K562 (cell line): ENCODE measurements around the gene IGF2BP3. TPM values are rescaled to one million over a fixed set of nuclear protein-coding genes. Genes with fewer than 3 reads are reported as not detected.

Source experiments
- RFX5 ChIP-seq: IDR thresholded peaks from 2 replicates; pipeline ENCODE4 v1.6.1; 2011; ENCODE audit warnings: low read depth, mild to moderate bottlenecking, improper control_type of control experiment, low read length
- TCF15 ChIP-seq: fragments of 250-450 bp; sonication (Bioruptor Pico); IDR thresholded peaks from 2 replicates; pipeline ENCODE4 v1.8.0; 2022; ENCODE audit warnings: moderate library complexity, mild to moderate bottlenecking, inconsistent platforms
- ZBTB11 ChIP-seq, 3 experiments: fragments of 200-800 bp in 1 of 3; fragments of 250-450 bp in 1 of 3; fragments of 450-650 bp in 1 of 3; sonication (Bioruptor Pico) in 1 of 3; sonication (Bioruptor generic) in 1 of 3; formaldehyde crosslinking in 1 of 3; IDR thresholded peaks; 2 replicates each; pipeline versions ENCODE4 v1.6.1 to v1.8.0; 2016 to 2022; ENCODE audit warnings: mild to moderate bottlenecking in 2 of 3, missing genetic modification characterization in 2 of 3, missing compliant biosample characterization in 1 of 3, moderate library complexity in 1 of 3
- ZNF551 ChIP-seq: fragments of 250-450 bp; sonication (Bioruptor Pico); IDR thresholded peaks from 2 replicates; pipeline ENCODE4 v1.5.0; 2021; ENCODE audit warnings: mild to moderate bottlenecking, moderate library complexity
- polyA plus RNA-seq, 8 experiments: library from polyadenylated mRNA; depleted of rRNA in 4 of 8; stranded (reverse) in 5 of 8; unstranded in 3 of 8; fragments of >200 nt; fragmentation: Nextera tagmentation in 2 of 8; fragmentation: Illumina TruSeq in 1 of 8; extraction: Ambion mirVana in 2 of 8; extraction: Trizol in 1 of 8; gene quantifications; 2 replicates each; pipeline versions ENCODE4 v1.2.1 to v1.2.3, GENCODE V29; 2011 to 2014; ENCODE audit warnings: inconsistent platforms in 1 of 8, missing spikeins in 1 of 8
- total RNA-seq, 7 experiments: library from RNA; depleted of rRNA in 6 of 7; stranded (reverse); fragments of >200 nt in 6 of 7; fragmentation: Illumina TruSeq in 2 of 7; extraction: Trizol in 2 of 7; gene quantifications; 2 replicates each; pipeline versions ENCODE4 v1.2.1 to v1.2.3, GENCODE V29; 2011 to 2021; ENCODE audit warnings: low replicate concordance in 1 of 7
- TF ChIP-seq, protein P1 (sequence below): IDR thresholded peaks from 2 replicates; pipeline ENCODE4 v1.6.1; 2016; ENCODE audit warnings: missing genetic modification characterization, missing compliant biosample characterization

The IGF2BP3 gene
- total and polyA plus RNA-seq, 9 of the 15 experiments (the other 6 are each of a cell fraction or from before 2014, with no cell fraction given) = 8.4 to 88.1 (median 61.2) TPM

DNA sequence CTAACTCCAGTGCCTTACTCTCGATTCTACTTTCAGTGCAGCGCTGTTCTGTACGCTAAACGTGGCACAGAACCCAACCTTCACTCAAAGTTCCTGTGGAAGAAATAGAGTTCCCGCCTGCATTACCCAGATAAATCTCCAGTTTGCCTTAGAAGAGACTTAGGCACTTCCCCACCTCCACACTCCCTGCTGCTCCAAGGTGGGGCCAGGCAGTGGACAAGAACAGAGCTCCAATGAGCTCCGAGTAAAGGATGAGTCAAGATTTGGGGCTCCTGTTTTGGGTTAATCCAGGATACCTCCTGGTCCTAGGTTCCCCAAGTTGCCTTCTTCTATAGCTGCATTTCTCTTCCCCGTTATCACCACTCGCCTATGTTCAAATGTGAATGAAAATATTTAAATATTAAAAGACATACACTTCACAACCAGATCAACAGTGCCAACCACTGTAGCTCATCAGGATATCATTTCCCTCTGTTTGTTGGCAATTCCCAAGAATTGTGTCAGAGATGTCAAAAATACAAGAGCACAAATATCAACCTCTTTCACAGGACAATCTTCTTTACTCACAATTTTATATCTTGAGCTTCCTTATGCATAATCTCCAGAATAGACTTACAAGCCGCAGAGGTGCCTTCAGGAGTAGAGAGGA, 123.1 kb downstream of the IGF2BP3 start (continued):
- TF ChIP-seq ZBTB11 (CRISPR knock-in tag; IDR thresholded peaks at IDR 0.05) = no peak
- TF ChIP-seq RFX5 = no peak
- TF ChIP-seq, protein P1, sequence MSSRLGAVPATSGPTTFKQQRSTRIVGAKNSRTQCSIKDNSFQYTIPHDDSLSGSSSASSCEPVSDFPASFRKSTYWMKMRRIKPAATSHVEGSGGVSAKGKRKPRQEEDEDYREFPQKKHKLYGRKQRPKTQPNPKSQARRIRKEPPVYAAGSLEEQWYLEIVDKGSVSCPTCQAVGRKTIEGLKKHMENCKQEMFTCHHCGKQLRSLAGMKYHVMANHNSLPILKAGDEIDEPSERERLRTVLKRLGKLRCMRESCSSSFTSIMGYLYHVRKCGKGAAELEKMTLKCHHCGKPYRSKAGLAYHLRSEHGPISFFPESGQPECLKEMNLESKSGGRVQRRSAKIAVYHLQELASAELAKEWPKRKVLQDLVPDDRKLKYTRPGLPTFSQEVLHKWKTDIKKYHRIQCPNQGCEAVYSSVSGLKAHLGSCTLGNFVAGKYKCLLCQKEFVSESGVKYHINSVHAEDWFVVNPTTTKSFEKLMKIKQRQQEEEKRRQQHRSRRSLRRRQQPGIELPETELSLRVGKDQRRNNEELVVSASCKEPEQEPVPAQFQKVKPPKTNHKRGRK = no peak
- no peak for TF ChIP-seq TCF15
- no peak for TF ChIP-seq ZNF551 (CRISPR knock-in tag)
